ENCODE results near the gene PLXDC2. TPM values are rescaled to one million over a fixed set of nuclear protein-coding genes. Genes with fewer than 3 reads are reported as not detected.

PLXDC2 gene
- total RNA-seq, 1 experiment from 2014 or later: 38.7 TPM

- TF ChIP-seq CTCF (conservative IDR thresholded peaks at IDR 0.05): no peak
- no peaks in the 10 kb centered on the region for H3K9me3 ChIP-seq (ENCODE audit: control insufficient read depth, low read depth, low read length)
- H3K23ac ChIP-seq (ENCODE audit: insufficient read length, low read depth, low read length): no peak overlapping the region
- no peak overlapping the region for H2BK120ac ChIP-seq (ENCODE audit: low read depth, low read length, poor library complexity, severe bottlenecking)
- H3K27me3 ChIP-seq (ENCODE audit: insufficient read depth, low read length): no peaks in the 10 kb centered on the region
- H2AFZ ChIP-seq (ENCODE audit: low read length): no peak overlapping the region
- DNase-seq: no peak
- H4K8ac ChIP-seq (replicated peaks; ENCODE audit: insufficient read length, low read depth, low read length): no peak overlapping the region
- H3K4me1 ChIP-seq (ENCODE audit: insufficient read depth, low read length): peaks cover 8% of the 10 kb centered on the region; the same call in 1 of the 2 replicates
- H3T11ph ChIP-seq (ENCODE audit: low read length): no peak overlapping the region
- Mint-ChIP-seq H3K27me3 (ENCODE audit: low read depth) (no peaks in the 10 kb centered on the region), H3K4me1 (peaks cover 38 to 44% of the 10 kb centered on the region in 2 experiments), H3K4me3 (no peak overlapping the region), H3K9me3 (no peaks in the 10 kb centered on the region), H3K36me3 (ENCODE audit: insufficient read depth in 1 of 3, low read depth in 3 of 3) (peaks cover 0 to 4% (median 0%) of the 10 kb centered on the region in 3 experiments; a peak in 1 of 7 replicates), H3K27ac (no peak overlapping the region)
- H2BK12ac ChIP-seq (ENCODE audit: insufficient read length, low read depth, low read length): no peak overlapping the region
- no peak overlapping the region for H2BK15ac ChIP-seq (ENCODE audit: low read depth, low read length)
- H3K56ac ChIP-seq (ENCODE audit: insufficient read length, low read depth, low read length): no peak overlapping the region
- H3K79me1 ChIP-seq (ENCODE audit: insufficient read depth, low read depth, low read length, poor library complexity, severe bottlenecking): peaks cover 3% of the 10 kb centered on the region
- WGBS (ENCODE audit: extremely low coverage, insufficient read length, low lambda C conversion rate): no CpG with 5 or more reads among the region's 2 CpGs
- no peak overlapping the region for H3K4me2 ChIP-seq (ENCODE audit: insufficient read depth, insufficient read length, low read length)
- H4K20me1 ChIP-seq (ENCODE audit: control insufficient read depth, insufficient read depth, insufficient read length): no peaks in the 10 kb centered on the region
- H4K91ac ChIP-seq (ENCODE audit: insufficient read length, low read depth, low read length): no peak overlapping the region
- H3K14ac ChIP-seq (ENCODE audit: insufficient read depth, low read length): no peak overlapping the region
- no peak overlapping the region for H3K4ac ChIP-seq (ENCODE audit: low read depth, low read length)
- no peak overlapping the region for H2BK20ac ChIP-seq (ENCODE audit: low read depth, low read length, poor library complexity, severe bottlenecking)
- H2AK5ac ChIP-seq (ENCODE audit: insufficient read length, low read length): no peak overlapping the region
- no peak overlapping the region for H2BK5ac ChIP-seq (ENCODE audit: insufficient read length, low read length)
- H3K9ac ChIP-seq (ENCODE audit: extremely low read depth, insufficient read length, low read length): no peak overlapping the region
- no peak overlapping the region for H3K27ac ChIP-seq (ENCODE audit: insufficient read length, low read depth, low read length)
- no peaks in the 10 kb centered on the region for H3K23me2 ChIP-seq (ENCODE audit: insufficient read length, low read depth, low read length, poor library complexity, severe bottlenecking)
- no peak overlapping the region for H4K5ac ChIP-seq (ENCODE audit: insufficient read length, low read depth, low read length)
- no peak overlapping the region for H3K18ac ChIP-seq (ENCODE audit: insufficient read length, low read depth, low read length)
- peaks cover 15% of the 10 kb centered on the region; the same call in 1 of the 2 replicates for H3K79me2 ChIP-seq (ENCODE audit: insufficient read depth, low read length)
Measured at GRCh38 chr10:19902456-19902855, 86.2 kb downstream of the PLXDC2 start.

All from H9 (cell line).